NCI-H2196 (cell line): ENCODE measurements around the gene USP20.

ENCODE experiments used
- DNase-seq: peaks from one replicate; lab custom pipeline; 2025; ENCODE audit not compliant: unreplicated experiment; lab: John Stamatoyannopoulos, UW

Gene USP20

DNA sequence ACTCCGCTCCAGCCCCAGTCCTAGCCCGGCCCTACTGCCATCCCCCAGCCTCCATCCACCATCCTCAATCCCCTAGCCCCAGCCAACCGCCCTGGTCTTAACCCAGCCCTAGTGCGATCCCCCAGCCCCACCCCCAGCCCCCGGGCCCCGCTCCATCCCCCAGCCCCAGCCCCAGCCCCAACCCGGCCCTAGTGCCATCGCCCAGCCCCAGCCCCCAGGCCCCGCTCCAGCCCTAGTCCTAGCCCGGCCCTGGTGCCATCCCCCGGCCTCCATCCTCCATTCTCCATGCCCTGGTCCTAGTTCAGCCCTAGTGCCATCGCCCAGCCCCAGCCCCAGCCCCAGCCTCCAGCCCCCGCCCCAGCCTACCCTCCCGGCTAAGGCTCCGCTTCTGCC lies 11.7 kb upstream of the USP20 start:
- no peak for DNase-seq

DNA sequence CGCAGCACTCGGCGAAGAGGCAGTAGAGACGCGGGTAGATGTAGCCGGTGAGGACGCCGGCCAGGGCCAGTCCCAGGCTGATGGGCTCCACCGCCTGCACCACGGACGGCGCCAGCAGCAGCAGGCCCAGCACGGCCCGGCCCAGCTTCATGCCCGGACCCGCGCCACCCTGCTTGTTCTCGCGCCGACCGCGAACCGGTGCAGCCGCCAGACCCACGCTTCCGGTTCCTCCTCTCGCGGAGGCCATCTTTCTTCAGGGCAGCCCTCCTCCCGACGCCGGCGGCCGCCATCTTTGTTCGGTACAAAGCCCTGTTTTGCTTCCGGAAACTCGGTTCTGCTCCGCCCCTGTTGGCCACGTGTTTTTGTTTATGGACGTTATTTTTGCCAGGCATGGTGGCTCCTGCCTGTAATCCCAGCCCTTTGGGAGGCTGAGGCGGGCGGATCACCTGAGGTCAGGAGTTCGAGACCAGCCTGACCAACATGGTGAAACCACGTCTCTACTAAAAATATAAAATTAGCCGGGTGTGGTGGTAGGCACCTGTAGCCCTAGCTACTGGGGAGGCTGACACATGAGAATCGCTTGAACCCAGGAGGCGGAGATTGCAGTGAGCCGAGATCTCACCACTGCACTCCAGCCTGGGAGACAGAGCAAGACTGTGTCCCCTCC lies 11.2 kb upstream of the USP20 start, which contains the start of gene TOR1A:
TOR1A (minus strand) TSS at position 202 of the 667 bp plus-strand sequence; CDS start at position 151, 51 bp downstream.
- peak; percentile 92 for DNase-seq

DNA sequence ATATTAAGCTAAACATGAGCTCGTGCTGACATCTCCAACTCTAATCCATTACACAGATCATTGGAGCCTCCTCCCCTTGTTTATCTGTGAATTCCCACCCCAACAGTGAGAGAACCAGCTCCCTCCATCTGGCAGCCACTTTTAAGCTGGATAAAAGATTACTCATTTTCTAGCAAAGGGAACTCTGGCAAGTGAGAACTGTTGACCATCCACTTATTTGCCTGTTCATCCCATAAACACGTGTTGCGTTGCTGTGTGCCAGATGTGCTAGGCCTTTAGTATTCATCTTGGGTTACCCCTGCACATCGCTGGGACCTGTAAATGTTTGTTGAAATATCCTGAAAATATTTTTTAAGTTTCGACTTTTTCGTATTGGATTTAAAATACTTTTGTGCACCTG lies 8.9 kb upstream of the USP20 start:
- DNase-seq: no peak

GRCh38 chr9:129826759-129827158 lies 8.5 kb upstream of the USP20 start:
- no peak for DNase-seq

- no peak for DNase-seq
Measured at GRCh38 chr9:129828051-129828450, 7.2 kb upstream of the USP20 start.

GRCh38 chr9:129828969-129829368 lies 6.3 kb upstream of the USP20 start:
- no peak for DNase-seq

GRCh38 chr9:129832982-129833381 lies 2.3 kb upstream of the USP20 start:
- DNase-seq: no peak

GRCh38 chr9:129834489-129835127 lies 650 bp upstream of the USP20 start:
- no peak for DNase-seq

DNA sequence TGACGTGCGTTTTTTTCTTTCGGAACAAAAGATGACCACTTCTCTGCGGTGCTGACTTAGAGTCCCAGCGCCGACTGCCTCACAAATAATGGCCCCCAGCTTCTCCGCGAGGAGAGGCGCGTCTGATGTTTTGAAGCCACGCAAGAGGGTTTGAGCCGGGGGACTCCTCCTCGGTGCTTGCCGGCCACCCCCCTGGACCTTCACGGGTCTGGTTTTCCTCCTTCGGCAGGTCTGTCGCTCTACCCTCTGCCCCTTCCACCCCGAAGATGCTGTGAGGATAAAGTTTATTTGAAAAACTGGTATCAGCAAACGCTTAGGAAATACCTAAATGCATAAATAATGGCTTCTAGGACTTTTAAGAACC lies 584 bp downstream of the USP20 start:
- DNase-seq: no peak

DNA sequence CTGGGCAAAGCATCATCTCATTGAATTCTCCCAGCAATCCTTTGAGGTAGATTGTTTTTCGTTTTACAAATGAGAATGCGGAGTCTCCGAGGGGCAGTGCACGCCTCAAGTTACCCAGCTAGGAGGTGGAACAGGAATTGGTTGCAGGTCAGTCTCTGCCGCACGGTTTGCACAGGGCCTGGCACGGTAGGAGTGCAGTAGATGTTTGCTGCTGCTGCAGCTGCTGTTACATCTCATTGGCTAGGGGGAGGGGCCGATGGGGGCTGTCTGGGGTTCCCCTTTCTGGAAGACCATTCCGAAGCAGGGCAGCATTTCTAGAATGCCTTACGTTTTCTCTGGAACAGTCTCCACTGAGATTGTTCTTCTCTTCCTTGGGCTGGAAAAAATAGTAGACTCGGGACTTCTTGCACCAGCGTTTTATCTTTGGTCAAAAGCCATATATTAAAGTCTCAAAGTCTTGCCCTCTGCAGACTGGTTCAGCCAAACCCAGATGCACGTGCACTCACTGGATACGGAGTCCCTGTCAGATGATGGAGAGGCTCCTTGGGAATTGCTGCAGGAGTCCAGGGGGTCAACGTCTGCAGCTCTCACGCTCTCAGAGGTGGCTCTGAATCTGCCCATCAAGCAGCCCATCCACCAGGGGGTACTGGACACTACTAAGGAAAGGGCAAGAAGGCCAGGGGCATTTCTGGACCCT lies 1.2 kb downstream of the USP20 start:
- DNase-seq: no peak

- DNase-seq: no peak
Measured at GRCh38 chr9:129838707-129839259, 3.5 kb downstream of the USP20 start.

- DNase-seq: peak; percentile 45
Measured at GRCh38 chr9:129839324-129840023, 4.2 kb downstream of the USP20 start.

GRCh38 chr9:129840034-129840433 lies 4.8 kb downstream of the USP20 start:
- peak; percentile 68 for DNase-seq

DNA sequence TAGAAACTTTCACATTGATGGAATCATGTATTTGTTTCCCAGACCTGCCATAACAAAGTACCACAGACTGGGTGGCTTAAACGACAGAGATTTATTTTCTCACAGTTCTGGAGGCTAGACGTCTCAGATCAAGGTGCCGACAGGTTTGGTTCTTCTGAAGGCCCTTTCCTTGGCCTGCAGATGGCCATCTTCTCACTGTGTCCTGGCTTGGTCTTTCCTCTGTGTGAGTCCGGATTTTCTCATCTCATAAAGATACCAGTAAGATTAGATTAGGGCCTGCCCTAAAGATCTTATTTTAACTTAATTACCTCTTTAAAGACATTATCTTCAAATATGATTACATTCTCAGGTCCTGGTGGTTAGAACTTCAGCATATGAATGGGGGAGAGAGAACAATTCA lies 5.8 kb downstream of the USP20 start:
- no peak for DNase-seq

DNA sequence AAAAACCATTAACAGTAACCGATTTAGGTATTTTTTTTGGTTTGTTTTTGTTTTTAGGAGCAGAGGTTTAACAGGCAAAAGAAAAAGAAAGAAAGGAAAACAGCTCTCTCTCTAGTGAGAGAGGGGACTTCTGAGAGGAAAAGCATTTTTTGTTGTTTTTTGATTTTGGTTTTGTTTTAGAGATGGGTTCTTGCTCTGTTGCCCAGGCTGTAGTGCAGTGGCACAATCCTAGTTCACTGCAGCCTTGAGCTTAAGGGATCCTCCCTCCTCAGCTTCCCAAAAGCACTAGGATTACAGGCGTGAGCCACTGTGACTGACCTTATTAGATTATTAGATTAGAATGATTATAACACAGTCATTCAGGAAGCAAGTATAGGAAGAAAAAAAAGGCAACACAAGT lies 10.1 kb downstream of the USP20 start:
- no peak for DNase-seq

DNA sequence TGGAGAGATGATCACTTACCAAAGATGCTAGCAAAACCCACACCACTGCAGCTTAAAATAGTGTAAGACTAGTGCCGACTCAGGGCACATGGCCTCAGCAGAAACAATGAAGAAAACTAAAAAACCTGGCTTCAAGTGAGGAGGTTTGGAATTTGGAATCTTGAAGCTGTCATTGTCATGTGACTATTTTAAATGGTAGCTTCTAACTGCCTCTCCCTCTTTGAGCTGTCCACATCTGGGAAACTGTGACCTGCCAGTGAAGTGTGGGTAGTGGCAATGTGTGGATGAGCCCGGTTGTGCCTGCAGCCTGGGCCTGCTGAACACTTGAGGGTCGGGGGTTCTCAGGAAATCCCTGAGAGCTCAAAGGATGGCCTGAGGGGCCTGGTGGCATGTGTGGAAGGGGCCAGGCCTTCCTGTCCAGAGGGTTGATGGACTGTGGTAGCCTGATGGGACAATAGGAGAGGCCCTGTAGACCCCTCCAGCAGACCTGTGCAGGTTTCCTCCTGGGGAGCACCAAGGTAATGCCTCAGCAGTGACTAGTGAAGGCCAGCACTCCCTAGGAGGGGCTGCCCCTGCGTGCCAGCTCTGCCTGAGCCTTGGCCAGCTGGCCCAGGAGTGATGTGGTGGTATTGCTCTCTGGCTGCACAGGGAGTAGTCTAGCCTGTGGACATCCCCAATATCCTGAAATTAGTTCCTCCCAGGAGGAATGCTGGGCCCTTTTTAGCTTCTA lies 13.6 kb downstream of the USP20 start:
- no peak for DNase-seq

- DNase-seq: no peak
Measured at GRCh38 chr9:129849901-129850300, 14.6 kb downstream of the USP20 start.

- DNase-seq: no peak
Measured at GRCh38 chr9:129850821-129851550, 15.7 kb downstream of the USP20 start.

- DNase-seq: no peak
Measured at GRCh38 chr9:129851821-129852220, 16.6 kb downstream of the USP20 start.

- no peak for DNase-seq
Measured at GRCh38 chr9:129852579-129852978, 17.3 kb downstream of the USP20 start.
